Colonic mucosa (tissue), 4 donors: ENCODE results near the gene RTL10. TPM values are rescaled to one million over a fixed set of nuclear protein-coding genes. Genes with fewer than 3 reads are reported as not detected.

Source experiments
- DNase-seq: peaks from one replicate; pipeline ENCODE4 v3.0.0-alpha.2; 2020
- H3K27ac ChIP-seq: fragments of 200-600 bp; one replicate; pipeline ENCODE4 v1.8.0; 2021
- H3K27me3 ChIP-seq: fragments of 200-600 bp; one replicate; pipeline ENCODE4 v1.8.0; 2021
- H3K36me3 ChIP-seq: fragments of 200-600 bp; one replicate; pipeline ENCODE4 v1.8.0; 2021
- H3K4me1 ChIP-seq: fragments of 200-600 bp; one replicate; pipeline ENCODE4 v1.8.0; 2021; ENCODE audit warnings: mild to moderate bottlenecking
- H3K4me3 ChIP-seq: fragments of 200-600 bp; one replicate; pipeline ENCODE4 v1.8.0; 2021
- H3K9ac ChIP-seq, 2 donors: one replicate each; pipeline ENCODE4 v1.7.0; 2013; ENCODE audit warnings: control low read depth in 2 of 2, low read depth in 2 of 2, low read length in 2 of 2
- H3K9me3 ChIP-seq: fragments of 200-600 bp; one replicate; pipeline ENCODE4 v1.8.0; 2021
- CTCF ChIP-seq: fragments of 200-600 bp; IDR thresholded peaks from one replicate; pipeline ENCODE4 v1.8.0; 2022; ENCODE audit warnings: antibody characterized with exemption, mild to moderate bottlenecking
- intact Hi-C: fragments of 100-400 bp; cut with DNase I; formaldehyde crosslinking; loops from one replicate; pipeline ENCODE4 v1.14.1; 2022
- total RNA-seq, 2 donors: library from RNA; stranded (reverse); fragmentation: NEBNext Ultra II Directional in 1 of 2; extraction: Animal tissue kit (Norgen Biotek cat#: 25700) in 1 of 2; gene quantifications; one replicate each; pipeline ENCODE4 v1.2.1, GENCODE V29; 2021
- donor health status: healthy.
- donor health status: DM: no; HTN: no; CAD: no.
- donor health status: DM: no; HTN: no; CAD: no.

RTL10 gene
- total RNA-seq, 2 donors from 2014 or later = 9.7 to 14.1 TPM

DNA sequence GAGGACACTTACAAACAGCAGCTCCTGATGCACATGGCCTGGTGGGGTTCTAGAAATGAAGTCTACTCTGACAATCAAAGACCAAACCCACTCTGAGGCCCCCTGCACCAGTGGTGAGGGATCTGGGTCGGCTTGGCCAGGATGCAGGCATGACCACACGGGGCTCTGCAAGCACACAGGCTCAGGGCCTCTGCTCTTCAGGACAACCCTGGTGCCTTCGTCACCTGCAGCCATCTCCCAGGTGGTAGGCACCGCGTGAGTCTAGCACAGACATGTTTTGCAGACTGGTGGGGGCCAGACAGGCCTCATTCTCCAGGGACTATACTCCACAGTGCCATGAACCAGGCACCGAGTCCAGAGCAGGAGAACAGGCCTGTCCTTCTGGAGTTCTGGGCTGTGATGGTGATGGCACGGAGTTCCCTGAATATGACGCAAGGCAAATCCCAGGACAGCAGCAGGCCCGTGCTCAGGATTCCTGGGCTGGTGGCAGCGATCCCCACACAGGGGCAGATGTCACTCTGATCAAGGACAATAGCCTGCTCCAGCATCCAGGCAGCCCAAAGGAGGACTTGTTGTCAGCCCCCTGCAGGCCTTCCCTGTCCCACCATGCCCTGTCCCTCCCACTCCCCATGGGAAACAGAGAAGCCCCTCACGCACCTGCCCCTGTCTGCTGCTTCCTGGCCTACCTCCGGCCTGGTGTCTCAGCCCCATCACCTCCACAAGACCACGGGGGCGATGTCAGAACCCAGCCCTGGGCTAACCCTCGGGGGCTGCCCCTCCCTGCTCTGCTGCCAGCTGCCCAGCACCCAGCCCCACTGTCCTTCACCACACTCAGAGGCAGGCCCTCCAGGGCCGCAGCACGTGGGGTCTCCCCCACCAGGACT, 36.1 kb downstream of the RTL10 start:
- Histone ChIP-seq H3K4me1 (no peaks in the 10 kb centered on the region), H3K27me3 (no peaks in the 10 kb centered on the region), H3K4me3 (no peak overlapping the region), H3K36me3 (no peaks in the 10 kb centered on the region), H3K9ac (no peak overlapping the region), H3K27ac (no peak overlapping the region), H3K9me3 (no peaks in the 10 kb centered on the region)
- intact Hi-C loops = no loop called here
- DNase-seq = no peak
- no peak for TF ChIP-seq CTCF

DNA sequence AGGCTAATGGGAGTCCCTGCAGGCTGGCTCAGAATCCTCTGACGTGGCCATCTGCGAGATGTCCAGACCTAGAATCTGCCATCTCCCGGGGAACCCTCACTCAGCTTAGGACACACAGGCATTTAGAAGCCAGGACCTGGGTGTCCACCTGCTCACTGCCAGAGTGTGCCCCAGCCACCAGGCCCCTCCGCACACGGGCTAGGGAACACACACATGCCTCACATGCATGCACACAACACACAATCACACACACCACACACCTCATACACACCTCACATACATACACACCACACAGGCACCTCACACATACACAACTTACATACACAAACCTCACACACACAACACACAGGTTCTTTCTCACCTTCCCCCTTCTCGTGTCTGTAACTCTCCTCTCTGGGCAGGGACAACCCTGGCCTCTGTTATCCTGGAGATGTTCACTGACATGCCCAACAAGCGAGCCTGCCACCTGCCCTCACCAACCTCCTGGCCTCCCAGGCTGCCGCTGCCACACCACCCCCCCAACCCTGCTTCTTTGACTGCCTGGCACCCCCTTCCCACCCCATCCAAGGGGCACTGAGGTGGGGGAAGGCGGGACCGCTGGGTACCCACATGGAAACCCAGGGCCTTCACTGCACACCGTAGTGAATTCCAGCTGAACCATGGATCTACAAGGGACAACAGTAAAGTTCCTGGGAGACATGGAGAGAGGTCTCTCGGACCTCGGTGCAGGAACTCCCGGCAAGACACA, 38.1 kb downstream of the RTL10 start:
- H3K4me1 ChIP-seq = no peaks in the 10 kb centered on the region
- intact Hi-C loops = no loop called here
- H3K27me3 ChIP-seq = no peaks in the 10 kb centered on the region
- H3K4me3 ChIP-seq = no peak overlapping the region
- no peak for DNase-seq
- H3K36me3 ChIP-seq = no peaks in the 10 kb centered on the region
- H3K9me3 ChIP-seq = no peaks in the 10 kb centered on the region
- H3K27ac ChIP-seq = no peak overlapping the region
- H3K9ac ChIP-seq = no peak overlapping the region
- TF ChIP-seq CTCF = no peak

DNA sequence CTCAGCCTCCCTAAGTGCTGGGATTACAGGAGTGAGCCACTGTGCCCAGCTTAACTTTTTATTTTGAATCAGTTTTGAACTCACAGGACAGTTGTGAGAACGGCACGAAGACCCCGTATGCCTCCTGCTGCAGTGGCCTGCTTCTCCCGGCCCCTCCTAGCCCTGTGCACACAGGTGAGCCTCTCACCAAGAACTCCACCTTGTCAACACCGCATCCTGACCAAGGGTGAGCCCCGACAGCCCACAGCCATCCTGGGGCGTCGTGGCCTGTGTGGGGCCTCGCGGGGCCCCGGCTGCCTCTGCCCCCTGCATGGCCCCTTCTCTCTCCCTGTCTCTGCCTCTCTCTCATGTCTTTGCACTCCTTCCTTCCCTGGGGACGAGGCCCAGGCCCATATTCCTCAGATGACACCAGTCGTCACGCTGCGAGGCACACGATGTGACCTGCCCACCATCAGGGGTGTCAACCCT, 38.8 kb downstream of the RTL10 start:
- Histone ChIP-seq H3K27ac (no peak overlapping the region), H3K4me1 (no peaks in the 10 kb centered on the region), H3K27me3 (no peaks in the 10 kb centered on the region), H3K9me3 (no peaks in the 10 kb centered on the region), H3K4me3 (no peak overlapping the region), H3K36me3 (no peaks in the 10 kb centered on the region), H3K9ac (no peak overlapping the region)
- TF ChIP-seq CTCF = no peak
- intact Hi-C loops = no loop called here
- DNase-seq = no peak

- Histone ChIP-seq H3K27me3 (no peaks in the 10 kb centered on the region), H3K9me3 (no peaks in the 10 kb centered on the region), H3K9ac (no peak overlapping the region), H3K4me3 (no peak overlapping the region), H3K27ac (no peak overlapping the region), H3K4me1 (no peaks in the 10 kb centered on the region), H3K36me3 (no peaks in the 10 kb centered on the region)
- TF ChIP-seq CTCF = no peak
- intact Hi-C loops = no loop called here
- no peak for DNase-seq
Observed at GRCh38 chr22:19815093-19815822, 39.4 kb downstream of the RTL10 start.

DNA sequence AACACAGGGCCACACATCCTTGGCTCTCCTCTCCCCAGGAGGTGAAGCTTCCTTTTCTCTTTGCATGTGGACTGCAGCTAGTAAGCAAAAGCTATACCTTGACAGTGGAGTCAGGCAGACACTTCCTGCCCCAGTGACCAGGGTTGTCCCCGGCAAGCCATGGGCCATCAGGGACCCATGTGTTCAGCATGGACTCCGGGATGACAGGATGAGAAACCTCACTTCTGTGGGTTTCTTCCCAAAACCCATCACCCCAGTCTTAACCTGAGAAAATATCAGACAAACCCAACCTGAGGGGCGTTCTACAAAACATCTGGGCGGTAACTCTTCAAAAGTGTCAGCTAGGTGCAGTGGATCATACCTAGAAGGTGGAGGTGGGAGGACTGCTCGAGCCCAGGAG, 40.2 kb downstream of the RTL10 start:
- no peak overlapping the region for H3K27ac ChIP-seq
- H3K4me1 ChIP-seq = no peaks in the 10 kb centered on the region
- H3K4me3 ChIP-seq = no peak overlapping the region
- H3K9ac ChIP-seq = no peak overlapping the region
- no peak for DNase-seq
- no peaks in the 10 kb centered on the region for H3K9me3 ChIP-seq
- no peak for TF ChIP-seq CTCF
- H3K27me3 ChIP-seq = no peaks in the 10 kb centered on the region
- intact Hi-C loops = no loop called here
- no peaks in the 10 kb centered on the region for H3K36me3 ChIP-seq
